HG03571 (cell line): ENCODE measurements around the gene KISS1R.

ENCODE experiments used
- ATAC-seq: cut with Tn5 transposase; IDR thresholded peaks from one replicate; pipeline ENCODE4 v1.9.1; 2021; ENCODE audit not compliant: unreplicated experiment

Gene KISS1R

DNA sequence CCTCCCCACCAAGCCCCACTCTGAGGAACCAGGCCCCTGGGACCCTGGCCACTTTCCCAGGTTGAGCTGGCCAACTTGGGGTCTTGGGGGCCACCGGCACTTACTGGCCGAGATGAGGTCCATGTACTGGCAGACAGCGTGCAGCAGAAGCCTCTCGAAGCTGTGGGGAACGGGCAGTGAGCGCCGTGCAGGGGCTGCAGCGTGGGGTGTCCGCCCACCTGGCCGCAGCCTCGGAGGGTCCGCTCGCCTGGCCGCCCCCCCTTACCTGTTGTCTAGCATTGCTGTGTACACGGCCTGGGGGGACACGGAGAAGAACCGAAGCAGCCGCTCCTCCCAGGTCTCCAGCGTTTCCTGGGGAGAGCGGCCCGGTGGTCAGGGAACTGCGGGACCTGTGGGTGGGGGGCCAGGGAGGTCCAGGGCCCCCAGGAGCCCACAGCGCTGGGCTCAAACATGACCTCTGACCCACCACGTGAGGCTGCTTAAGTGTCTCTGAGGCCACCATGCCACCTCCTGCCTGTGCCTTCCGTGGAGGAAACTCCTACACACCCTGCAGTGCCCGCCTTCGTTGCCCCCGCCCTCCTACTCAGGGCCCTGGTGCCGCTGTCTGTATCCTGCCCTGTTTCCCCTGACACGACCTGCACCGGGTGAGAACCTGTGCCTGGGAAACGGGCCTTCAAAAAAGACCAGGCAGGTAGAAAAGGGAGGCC is 17.6 kb upstream of the KISS1R start:
- no peak for ATAC-seq

GRCh38 chr19:900043-900301 is 17.2 kb upstream of the KISS1R start:
- ATAC-seq: no peak

GRCh38 chr19:900302-901111 is 16.6 kb upstream of the KISS1R start:
- no peak for ATAC-seq

DNA sequence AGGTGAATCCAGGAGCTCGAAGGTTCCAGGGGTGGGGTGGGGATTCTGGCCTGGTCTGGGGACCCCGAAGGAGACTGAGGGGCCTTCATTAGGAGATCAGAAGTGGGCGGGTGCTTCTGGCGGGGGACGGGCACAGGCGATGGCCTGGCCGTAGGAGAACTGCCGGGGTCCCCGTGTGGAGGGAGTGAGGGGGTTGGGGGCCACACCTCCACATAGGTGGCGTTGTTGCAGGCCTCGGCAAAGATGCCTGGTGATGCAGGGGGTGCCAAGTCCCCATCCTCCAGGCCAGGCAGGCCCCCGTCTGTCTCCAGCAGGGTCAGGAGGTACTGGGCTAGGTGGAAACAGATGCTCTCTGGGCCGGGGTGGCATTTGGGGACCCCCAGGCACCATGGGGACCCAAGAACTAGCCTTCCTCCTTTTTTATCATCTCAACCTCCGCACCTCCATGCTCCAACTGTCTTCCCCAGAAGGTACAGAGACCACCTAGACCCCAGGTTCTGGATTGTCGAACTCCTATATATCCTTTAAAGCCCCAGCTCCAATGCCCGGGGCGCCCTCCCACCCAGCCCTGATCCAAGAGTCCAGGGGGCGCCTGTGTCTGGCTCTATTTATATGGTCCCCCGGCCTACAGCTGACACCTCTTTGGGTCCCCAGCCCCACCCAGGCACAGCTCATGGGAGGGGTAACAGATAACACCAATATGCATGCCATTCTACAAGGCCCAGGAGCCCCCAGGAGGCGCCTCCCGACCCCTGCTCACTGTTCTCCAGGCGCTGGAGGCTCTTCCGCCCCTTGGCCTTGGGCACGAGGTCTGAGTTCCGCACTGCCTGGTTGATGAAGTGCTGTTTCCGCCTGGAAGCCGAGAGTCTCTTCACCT is 15.7 kb upstream of the KISS1R start:
- ATAC-seq: no peak

- ATAC-seq: no peak
These were observed 15.1 kb upstream of the KISS1R start for GRCh38 chr19:902093-902370.

- no peak for ATAC-seq
These were observed 14.5 kb upstream of the KISS1R start for GRCh38 chr19:902446-903226.

DNA sequence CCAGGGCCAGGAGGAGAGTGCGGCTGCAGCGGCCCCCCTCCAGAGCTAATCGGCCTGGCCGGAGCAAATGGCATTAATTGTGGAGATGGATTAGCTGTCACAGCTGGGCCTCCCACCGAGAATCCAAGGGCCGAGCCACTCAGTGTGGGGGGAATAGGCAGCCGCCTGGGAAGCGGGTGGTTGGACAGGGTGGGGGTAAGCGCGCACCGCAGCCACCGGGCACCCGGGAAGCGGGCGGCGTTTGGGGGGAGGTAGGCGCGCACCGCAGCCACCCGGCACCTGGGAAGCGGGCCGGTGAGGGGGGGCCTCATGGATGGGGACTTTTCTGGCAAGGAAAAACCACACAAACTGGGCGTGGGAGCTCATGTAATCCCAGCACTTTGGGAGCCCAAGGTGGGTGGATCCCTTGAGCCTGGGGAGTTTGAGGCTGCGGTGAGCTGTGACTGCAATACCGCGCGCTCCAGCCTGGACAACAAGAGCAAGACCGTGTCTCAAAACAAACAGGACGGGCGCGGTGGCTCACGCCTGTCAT is 13.8 kb upstream of the KISS1R start:
- ATAC-seq: no peak

DNA sequence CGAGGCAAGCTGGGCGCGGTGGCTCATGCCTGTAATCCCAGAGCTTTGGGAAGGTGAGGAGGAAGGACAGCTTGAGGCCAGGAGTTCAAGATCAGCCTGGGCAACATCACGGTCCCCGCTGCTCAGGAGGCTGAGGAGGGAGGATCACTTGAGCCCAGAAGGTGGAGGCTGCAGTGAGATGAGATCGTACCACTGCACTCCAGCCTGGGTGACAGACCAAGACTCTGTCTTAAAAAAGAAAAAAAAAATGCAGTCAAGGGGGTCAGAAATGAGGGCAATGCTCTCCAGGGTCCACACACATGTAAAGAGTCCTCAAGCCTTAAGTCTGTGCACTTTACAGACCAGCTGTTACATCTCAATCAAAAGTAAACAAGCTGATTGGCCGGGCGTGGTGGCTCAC is 12.6 kb upstream of the KISS1R start:
- ATAC-seq: no peak

- ATAC-seq: no peak
These were observed 10.7 kb upstream of the KISS1R start for GRCh38 chr19:906480-906879.

GRCh38 chr19:907183-907853 is 9.8 kb upstream of the KISS1R start:
- no peak for ATAC-seq

GRCh38 chr19:911197-912033 is 5.7 kb upstream of the KISS1R start:
- no peak for ATAC-seq

GRCh38 chr19:912181-913079 is 4.7 kb upstream of the KISS1R start:
- no peak for ATAC-seq

DNA sequence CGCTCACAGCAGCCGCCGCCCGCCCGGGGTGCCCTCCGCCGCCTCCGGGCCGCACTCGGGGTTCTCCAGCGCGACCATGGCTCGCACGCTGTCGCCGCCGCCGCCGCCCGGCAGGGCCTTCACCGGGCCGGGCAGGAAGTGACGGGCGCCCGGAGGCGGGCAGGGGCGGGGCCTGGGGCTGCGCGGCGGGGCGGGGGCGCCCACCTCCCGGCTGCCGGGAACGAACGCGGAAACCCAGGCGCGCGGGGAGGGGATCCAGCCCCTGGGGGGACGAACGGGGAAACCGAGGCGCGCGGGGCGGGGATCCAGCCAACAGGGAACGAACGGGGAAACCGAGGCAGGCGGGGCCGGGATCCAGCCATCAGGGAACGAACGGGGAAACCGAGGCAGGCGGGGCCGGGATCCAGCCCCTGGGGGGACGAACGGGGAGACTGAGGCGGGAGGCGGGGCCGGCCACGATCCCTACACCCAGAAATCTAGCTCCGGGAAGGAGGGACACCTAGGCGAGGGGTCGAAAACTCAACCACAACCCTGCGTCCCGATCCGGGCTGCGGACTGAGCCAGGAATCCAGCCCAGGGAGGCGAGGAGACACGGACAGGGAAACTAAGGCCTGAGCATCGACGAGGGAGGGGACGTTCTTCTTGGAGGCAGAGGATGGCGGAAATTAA is 3.9 kb upstream of the KISS1R start, which contains the start of gene R3HDM4:
Gene R3HDM4 (minus strand): TSS at position 140 of the 669 bp plus-strand sequence. CDS start 62 bp downstream, at position 78.
- ATAC-seq: no peak

GRCh38 chr19:916645-917322 is 349 bp upstream of the KISS1R start:
- no peak for ATAC-seq

DNA sequence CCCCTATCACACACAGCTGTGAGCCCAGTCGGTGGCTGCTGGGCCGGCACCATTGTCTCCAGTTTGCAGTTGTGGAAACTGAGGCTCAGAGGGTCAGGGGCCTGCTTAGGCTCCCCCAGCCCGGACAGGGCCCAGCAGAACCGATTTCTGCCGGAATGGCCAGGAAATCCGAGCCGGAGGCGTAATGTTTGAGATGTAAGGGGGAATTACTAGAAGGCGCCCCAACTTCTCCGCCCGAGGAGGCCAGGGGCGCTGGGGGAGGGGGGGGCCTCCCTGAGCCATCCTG is 962 bp downstream of the KISS1R start:
- no peak for ATAC-seq

DNA sequence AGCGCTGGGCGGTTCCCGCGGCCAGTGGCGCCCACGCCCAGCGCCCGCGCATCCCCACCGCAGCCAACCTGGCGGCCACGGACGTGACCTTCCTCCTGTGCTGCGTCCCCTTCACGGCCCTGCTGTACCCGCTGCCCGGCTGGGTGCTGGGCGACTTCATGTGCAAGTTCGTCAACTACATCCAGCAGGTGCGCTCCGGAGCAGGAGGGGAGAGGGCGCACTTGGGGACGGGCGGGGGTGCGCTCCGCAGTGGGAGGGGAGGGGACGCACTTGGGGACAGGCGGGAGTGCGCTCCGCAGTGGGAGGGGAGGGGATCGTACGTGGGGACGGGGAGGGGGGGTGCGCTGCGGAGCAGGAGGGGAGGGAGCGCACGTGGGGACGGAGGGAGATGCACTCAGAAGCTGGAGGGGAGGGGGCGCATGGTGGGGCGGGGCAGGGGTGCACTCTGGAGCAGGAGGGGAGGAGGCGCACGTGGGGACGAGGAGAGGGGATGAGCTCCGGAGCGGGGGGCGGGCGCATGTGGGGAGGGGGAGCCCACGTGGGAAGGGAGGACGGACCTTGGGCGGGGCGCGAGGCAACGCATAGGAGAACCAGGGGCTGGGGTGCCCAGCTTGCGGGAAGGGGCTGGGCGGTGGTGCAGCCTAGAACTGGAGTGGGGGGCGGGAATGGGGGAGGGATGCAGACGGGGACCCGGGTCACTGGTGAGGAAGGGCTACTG is 1.5 kb downstream of the KISS1R start:
- ATAC-seq: no peak
